COLO668 (cell line): ENCODE measurements around the gene CYP2W1.
"Not testable (repeated sequence)": the region's sequence is repeated elsewhere in the genome, so short reads cannot be mapped to it uniquely, and the experiment has no call there.

Experiments used
- DNase-seq: peaks from one replicate; lab custom pipeline; 2025; ENCODE audit not compliant: unreplicated experiment; lab: John Stamatoyannopoulos, UW

The CYP2W1 gene

DNA sequence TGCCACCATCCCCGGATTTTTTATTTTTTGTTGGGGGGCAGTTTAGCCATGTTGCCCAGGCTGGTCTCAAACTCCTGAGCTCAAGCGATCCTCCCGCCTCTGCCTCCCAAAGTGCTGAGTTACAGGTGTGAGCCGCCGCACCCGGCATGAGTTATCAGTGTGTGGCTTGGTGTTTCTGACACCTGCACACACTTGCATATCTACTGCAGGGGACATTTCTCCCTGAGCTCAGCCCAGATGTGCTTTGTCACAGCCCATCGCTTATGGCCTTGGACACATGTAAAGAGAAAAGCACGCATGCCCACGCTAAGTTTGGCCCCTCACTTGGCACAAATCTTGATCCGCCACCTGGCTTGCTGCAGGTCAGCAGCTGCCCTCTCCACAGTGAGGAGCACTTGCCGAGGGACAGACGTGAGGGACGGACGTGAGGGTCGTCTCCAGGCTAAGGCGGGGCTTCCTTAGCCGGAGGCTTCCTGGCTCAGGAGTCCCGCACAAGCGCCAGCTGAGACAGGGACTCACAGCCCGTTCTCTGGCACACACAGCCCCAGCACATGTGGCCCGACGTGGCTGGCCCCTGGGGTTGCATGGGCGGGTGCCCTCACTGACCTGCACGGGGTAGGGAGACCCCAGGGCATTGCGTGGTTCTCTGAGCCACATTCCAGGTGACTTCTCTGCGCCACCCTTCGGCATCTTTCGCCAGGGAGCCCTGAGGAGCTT lies 11.8 kb downstream of the CYP2W1 start:
- no peak for DNase-seq

DNA sequence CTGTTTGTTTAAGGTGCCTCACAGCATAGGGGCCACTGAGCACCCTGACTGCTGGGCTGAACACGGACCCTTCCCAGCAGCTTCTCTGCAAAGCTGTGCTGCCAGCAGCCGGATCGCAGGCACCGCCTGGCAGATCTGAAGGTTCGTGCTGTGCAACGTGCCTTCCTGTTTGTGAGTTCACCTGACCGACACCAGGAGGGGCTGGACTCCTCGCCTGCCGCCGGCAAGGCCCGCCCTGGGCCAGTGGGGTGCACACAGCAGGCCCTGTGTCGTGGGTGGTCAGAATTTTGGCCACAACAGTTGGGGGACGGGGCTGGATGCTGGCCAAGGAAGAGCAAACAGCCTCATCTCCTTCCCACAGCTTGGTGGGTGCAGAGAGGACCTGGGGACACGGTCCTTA lies 12.6 kb downstream of the CYP2W1 start:
- no peak for DNase-seq

DNA sequence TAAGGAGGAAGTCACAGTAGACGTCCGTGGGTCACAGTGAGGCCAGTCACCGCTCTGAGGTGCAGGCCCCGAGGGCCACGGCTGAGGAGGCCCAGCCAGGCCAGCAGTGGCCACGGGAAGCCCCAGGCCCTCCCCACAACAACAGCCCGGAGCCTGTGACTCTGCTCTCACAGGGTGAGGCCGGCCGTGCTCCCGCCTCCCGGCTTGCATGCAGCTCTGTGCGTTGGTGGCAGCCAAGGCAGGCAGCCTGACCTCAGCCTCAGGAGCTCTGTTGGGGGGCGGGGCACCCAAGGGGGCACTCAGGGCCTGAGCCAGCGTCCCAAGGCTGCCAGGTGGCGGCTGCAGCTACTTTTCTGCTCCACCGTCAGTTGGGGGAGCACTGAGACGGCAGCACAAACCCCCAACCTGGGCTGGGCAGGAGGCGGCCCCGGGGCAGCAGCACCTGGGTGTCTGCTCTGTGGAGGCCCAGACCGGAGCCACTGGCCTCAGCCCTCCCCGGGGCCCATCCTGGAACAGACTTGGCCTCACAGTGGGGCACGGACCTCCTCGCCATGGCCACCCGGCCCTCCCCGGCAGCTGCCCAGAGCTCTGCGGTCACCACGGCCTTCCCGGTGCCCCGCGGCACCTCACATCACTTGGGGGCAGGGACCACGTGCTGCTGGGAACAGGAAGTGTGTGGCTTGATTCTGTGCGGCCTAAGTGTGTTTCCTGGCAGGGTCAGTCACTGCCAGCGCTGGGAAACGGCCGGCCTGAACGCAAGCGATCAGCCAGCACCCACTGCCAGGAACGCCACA lies 13.3 kb downstream of the CYP2W1 start:
- no peak for DNase-seq

DNA sequence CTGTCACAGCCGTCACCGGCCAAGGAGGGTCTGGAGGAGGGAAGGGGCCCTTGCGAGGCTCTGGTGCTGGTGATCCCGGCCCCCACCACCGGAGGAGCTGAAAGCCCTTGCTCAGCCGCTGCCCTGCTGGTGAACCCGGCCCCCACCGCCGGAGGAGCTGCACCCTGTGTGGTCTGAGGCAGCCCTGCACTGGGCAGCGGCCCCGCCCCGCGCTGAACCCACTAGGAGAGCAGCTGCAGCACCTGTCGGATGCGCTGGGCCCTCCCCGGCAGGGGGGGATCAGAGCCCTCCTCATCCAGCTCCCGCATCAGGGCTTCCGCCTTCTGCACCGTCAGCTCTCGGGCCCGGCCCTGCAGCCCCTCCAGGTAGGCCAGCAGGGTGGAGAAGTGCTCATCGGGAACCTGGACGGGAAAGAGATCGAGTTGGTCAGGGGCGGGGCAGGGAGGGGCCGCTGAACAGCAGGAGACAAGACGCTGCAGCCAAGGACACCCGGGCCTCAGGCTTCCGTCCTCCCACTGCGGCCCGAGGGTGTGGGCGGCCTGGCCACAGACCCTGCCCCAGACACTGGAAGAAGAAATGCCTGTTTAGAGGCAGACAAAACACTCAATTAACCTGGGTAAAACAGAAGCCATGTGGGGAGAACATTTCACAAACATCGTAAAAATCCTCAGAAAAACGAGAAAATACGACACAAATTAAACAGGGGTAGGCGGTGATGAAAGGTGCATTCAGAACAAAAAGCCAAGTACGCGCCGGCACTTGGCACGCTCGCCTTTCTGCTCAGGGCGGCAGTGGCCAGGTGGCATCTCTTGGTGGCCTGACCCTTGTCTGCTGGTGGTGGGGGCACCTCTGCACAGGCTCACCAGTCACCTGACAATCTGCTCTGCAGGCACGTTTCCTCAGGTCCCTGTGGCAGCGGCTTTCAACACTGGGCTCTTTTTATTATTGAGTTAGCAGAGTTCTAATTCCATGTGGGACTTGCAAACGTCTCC lies 14.7 kb downstream of the CYP2W1 start:
- DNase-seq: no peak

DNA sequence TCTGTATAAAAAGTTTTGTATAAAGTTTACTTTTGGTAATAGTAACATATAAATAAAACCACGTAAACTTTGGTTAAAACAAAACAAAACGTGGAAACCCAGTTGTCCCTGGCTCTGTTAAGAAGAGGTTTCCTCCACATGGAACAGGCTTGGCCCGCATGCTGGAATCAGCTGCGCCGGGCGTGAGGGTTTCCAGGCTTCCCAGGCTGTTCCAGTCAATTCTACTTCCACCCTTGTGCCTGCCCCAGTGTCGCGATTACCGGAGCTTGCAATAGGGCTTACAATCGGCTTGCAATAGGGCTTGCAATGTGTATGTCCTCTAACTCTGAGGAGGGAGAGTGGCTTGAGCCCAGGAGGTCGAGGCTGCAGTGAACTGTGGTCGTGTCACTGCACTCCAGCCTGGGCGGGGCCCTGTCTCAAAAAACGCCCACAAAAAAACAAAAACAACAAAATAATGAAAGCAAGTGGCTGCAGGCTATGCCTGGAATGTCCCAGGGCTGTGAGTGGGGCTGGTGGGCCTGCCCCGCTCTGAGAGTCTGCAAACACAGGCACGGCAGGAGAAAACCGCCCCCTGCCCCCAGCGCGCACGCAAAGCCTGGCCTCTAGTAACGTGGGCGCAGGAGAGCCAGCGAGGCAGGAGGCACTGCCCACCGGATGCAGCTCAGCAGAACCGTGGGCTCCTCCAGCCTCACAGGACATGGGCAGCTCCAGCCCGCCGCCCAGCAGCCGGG lies 16.3 kb downstream of the CYP2W1 start:
- no peak for DNase-seq

DNA sequence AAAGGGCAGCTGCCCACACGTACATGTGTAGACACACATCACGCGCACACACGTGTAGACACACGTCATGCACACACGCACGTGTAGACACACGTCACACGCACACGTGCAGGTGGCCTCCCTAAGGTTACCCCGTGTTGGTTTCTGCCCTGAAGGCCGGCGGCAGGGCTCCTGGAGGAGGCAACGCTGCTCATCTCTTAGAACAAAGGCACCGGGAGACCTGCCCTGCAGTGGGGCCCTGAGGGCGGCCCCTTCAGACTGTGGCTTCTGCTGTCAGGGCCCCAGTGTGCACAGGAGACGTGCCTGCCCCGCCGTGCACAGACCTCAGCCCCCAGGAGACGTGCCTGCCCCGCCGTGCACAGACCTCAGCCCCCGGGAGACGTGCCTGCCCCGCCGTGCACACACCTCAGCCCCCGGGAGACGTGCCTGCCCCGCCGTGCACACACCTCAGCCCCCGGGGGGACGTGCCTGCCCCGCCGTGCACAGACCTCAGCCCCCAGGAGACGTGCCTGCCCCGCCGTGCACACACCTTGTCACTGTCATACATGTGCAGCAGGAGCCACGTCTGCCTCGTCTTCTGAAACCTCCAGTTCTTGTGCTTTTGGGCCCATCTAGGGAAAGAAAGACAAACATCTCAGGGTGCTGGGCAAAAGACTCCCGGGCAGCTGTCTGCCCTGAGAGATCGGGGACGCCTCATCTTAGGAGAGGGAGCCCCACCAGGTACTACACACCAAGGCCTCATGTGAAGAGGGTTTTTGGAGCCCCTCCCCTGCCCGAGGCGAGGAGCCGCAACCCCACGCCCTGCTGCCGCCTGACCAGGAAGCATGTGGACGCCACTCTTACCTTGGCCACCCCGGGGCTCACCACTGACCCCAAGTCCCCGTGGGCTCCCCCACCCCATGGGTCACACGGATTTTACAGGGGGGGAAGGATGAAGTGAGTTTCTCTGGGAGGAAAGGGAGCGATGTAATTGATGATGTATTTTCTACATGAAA lies 17.3 kb downstream of the CYP2W1 start:
- DNase-seq: no peak

DNA sequence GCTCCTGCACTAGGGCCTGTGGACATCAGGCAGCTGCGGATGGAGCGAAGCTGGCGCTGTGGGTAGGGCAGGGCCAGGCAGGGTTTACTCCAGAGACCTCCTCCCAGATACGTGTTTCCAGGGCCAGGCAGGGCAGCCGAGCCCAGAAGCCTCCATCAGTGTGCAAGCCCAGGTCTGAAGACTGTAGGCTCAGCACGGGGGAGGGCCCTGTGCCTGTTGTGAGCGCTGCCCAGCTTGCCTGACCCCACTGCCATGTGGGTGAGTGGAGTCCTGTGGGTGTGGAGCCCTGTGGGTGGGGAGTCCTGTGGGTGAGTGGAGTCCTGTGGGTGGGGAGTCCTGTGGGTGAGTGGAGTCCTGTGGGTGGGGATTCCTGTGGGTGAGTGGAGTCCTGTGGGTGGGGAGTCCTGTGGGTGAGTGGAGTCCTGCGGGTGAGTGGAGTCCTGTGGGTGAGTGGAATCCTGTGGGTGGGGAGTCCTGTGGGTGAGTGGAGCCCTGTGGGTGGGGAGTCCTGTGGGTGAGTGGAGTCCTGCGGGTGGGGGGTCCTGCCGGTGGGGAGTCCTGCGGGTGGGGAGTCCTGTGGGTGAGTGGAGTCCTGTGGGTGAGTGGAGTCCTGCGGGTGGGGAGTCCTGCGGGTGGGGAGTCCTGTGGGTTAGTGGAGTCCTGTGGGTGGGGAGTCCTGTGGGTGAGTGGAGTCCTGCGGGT lies 18.2 kb downstream of the CYP2W1 start:
- not testable (repeated sequence) for DNase-seq

DNA sequence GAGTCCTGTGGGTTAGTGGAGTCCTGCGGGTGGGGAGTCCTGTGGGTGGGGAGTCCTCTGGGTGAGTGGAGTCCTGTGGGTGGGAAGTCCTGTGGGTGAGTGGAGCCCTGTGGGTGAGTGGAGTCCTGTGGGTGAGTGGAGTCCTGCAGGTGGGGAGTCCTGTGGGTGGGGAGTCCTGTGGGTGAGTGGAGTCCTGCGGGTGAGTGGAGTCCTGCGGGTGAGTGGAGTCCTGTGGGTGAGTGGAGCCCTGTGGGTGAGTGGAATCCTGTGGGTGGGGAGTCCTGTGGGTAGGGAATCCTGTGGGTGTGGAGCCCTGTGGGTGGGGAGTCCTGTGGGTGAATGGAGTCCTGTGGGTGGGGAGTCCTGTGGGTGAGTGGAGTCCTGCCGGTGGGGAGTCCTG lies 19.0 kb downstream of the CYP2W1 start:
- DNase-seq: not testable (repeated sequence)

DNA sequence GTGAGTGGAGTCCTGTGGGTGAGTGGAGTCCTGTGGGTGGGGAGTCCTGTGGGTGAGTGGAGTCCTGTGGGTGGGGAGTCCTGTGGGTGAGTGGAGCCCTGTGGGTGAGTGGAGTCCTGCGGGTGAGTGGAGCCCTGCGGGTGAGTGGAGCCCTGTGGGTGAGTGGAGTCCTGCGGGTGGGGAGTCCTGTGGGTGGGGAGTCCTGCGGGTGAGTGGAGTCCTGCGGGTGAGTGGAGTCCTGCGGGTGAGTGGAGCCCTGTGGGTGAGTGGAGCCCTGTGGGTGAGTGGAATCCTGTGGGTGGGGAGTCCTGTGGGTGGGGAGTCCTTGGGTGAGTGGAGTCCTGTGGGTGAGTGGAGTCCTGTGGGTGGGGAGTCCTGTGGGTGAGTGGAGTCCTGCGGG lies 19.5 kb downstream of the CYP2W1 start:
- not testable (repeated sequence) for DNase-seq

DNA sequence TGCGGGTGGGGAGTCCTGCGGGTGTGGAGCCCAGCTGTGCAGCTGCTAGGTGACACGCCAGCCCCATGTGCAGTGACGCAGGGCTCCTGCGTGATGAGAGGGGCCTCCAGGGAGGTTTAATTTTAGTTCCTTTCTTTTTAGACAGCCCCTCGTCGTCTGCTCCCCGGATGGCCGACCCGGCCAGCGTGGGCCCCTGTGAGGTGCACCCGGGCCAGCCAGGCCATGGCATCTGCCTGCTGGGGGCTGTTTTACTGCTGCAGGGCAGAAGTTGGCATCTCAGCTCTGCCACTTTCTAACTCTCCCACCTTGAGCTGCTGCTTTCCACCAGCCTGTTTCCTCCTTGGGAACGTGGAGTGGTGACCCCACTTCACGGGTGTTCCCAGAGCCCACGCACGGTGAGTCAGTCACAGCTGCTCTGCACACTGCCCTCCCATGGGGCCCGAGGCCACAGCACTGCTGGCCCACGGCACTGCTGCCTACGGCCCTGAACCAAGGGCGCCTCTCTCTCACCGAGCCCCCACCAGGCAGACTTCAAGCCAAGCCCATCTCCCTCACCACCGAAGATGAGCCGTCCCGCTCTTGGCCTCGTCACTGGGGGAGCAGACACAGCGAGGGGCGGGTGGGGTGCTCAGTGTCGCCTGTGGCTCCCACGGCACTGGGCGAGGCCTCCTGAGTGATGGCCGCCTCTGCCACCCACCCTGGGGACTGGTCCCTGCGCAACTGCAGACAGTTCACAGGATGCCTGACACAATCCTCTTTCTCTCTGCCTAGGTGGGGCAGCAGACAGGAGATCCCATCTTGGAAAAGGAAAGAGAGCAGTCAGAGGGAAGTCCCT lies 21.3 kb downstream of the CYP2W1 start:
- DNase-seq: no peak

DNA sequence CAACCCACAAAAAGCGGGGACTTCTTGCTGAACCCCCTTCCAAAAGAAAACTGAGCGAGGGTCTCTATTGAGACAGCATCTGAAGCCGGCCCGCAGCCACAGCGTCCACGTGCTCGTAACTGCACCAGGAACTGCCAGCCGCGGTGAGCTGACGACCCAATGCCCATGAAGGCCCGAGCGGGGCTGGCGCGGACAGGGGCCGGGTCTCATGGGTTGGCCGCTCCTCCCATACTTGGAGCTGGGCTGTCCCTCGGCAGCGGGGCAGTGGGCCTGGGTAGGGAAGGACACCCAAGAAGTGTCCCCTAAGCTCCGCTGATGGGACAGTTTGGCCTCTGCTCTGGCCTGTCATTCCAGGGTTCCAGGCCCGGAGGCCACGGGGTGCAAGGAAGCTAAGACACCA lies 22.3 kb downstream of the CYP2W1 start:
- no peak for DNase-seq

DNA sequence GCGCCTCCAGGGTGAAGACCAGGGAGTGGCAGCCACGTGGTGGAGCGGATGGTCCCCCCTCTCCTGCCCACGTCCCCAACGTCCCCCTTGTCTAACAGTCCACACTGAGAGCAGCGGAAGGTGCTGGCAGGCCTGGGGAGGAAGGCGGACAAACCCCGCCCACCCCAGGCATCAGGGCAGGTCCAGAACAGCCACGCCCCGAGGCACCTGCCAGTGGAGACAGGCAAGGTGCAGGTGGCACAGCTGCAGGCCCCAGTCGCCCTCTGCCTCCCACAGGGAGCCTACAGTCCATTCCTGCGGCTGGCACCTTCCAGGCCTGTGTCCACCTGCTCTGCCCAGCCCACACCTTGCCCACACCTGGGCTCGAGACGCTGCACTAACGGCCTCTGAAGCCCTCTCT lies 24.9 kb downstream of the CYP2W1 start:
- peak; percentile 84 for DNase-seq

DNA sequence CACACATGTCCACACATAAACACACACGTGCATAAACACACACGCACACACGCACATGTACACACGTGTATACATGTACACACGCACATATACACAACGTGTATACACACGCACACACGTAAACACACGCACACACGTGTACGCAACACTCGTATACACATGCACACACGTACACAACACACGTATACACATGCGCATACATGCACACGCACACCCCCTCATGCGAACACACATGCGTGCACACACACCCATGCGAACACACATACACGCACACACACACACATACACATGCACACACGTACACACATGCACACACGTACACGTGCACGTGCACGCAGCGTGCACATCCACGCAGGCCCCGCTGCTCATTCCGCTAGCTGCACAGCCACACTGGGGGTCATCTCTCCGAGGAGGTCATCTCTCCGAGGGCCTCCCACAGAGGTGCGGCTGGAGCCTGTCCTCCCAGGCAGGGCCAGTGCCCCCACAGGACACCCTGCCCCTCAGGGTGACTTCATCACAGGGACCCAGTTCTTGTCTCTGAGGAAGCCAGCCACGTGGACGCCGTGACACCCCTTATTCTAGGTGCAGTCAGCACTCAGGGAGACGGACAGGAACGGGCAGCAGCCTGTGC lies 25.9 kb downstream of the CYP2W1 start:
- DNase-seq: no peak

DNA sequence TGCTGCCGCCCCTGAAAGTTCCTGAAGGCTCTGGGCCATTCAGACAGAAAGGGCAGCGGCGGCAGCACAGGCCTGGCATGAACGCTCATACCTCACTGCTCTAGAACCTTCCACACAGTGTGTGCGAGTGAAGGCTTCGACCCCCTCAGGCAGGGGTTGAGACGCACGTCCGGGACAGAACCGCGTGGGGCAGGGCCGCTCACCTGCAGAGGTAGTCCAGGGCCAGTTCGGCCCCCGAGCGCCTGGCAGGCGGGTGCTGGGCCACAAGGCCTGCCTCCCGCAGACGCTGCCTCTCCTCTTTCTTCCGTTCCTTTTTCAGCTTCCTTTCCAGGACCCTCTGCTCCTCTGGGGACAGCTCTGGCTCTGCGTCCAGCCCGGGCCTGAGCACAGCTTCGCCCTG lies 26.8 kb downstream of the CYP2W1 start:
- no peak for DNase-seq

DNA sequence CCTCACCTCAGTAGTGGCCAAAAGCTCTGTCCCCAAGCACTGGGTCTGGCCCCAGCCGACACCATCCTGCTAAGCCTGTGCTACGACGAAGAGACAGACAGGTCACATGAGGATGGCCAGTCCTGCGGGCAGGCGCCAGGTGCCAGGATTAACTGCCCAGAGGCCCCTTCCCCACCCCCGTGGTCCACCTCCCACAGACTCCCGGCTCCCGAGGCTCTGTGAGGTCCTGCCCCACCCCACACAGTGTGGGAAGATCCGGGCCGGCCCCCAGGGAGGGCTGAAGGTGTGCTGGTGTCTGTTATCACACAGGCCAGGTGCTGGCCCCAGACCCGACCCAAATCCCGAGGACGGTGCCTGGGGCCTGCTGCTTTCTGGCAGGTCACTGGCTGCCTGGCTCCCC lies 27.2 kb downstream of the CYP2W1 start:
- DNase-seq: no peak

DNA sequence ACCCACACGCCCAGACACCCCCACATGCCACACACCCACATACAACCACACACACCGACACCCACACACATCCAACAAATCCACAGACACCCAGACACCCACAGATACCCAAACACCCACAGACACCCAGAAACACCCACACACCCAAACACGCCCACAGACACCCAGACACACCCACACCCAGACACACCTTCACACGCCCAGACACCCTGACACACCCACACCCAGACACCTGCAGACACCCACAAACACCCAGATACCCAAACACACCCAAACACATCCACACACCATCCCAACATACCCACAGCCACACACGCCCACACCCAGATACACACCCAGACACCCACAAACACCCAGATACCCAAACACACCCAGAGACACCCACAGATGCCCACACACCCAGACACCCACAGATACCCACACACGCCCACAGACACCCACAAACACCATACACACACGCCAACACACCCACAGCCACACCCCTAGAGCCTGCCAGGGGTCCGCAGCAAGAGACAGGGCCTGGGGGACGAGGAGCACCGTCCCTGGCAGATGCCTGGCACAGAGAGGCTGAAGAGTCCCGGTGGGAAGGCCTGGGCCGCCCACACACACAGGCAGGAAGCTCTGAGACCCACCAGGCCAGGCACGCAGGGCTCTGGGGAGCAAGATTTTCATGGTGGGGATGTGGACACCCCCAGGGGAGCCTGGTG lies 28.5 kb downstream of the CYP2W1 start:
- DNase-seq: no peak
